ENCODE data around the gene NCSTN. TPM values are rescaled to one million over a fixed set of nuclear protein-coding genes. Genes with fewer than 3 reads are reported as not detected.

Gene NCSTN
- total RNA-seq, 2 experiments from 2014 or later = 54.9 to 56.6 TPM

DNA sequence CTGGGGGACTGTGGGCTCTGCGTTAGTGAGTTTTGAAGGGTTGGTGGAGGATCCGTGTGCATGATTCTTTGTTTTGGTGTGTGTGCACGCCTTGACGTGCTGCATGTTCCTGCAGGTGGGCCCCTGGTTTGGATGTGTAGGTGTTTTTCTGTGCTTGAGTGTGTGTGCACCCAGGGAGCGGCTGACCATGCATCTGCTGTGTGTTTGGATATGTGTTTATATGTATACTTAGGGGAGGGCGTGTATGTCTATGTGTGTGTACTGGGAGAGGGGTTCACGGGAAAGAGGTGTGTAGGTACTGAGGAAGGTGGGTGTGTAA, 58.3 kb downstream of the NCSTN start:
- ChIA-PET POLR2A (no interaction called here), CTCF (no interaction called here)
- peaks cover 17 to 26% of the 10 kb centered on the region in 2 experiments for H3K27me3 ChIP-seq (ENCODE audit: control insufficient read depth in 1 of 2, insufficient read depth in 2 of 2, low read length in 2 of 2)
- intact Hi-C loops (cut with DNase I, micrococcal nuclease) = no loop called here
- ATAC-seq (ENCODE audit: poor library complexity) (no peak), DNase-seq (no peak)
- TF ChIP-seq, protein P1, sequence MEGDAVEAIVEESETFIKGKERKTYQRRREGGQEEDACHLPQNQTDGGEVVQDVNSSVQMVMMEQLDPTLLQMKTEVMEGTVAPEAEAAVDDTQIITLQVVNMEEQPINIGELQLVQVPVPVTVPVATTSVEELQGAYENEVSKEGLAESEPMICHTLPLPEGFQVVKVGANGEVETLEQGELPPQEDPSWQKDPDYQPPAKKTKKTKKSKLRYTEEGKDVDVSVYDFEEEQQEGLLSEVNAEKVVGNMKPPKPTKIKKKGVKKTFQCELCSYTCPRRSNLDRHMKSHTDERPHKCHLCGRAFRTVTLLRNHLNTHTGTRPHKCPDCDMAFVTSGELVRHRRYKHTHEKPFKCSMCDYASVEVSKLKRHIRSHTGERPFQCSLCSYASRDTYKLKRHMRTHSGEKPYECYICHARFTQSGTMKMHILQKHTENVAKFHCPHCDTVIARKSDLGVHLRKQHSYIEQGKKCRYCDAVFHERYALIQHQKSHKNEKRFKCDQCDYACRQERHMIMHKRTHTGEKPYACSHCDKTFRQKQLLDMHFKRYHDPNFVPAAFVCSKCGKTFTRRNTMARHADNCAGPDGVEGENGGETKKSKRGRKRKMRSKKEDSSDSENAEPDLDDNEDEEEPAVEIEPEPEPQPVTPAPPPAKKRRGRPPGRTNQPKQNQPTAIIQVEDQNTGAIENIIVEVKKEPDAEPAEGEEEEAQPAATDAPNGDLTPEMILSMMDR (IDR thresholded peaks at IDR 0.05) = no peak
- H3K4me1 Mint-ChIP-seq (ENCODE audit: low read depth) = peaks cover 9% of the 10 kb centered on the region
- H3K9me3 Mint-ChIP-seq = no peaks in the 10 kb centered on the region
- H3K27ac ChIP-seq (ENCODE audit: low read depth in 1 of 2, low read length in 2 of 2) = no peak overlapping the region
- peak overlapping the region; percentile 71 for H3K4me3 Mint-ChIP-seq
- no peaks in the 10 kb centered on the region for H3K36me3 ChIP-seq (ENCODE audit: insufficient read depth, low read length)
- H3K27ac Mint-ChIP-seq = no peak overlapping the region
- peaks cover 15% of the 10 kb centered on the region for H3K4me1 ChIP-seq (ENCODE audit: insufficient read depth, low read length)
- H3K9me3 ChIP-seq (ENCODE audit: control insufficient read depth in 1 of 2, insufficient read depth in 1 of 2, low read length in 2 of 2) = no peaks in the 10 kb centered on the region
- H3K4me3 ChIP-seq (ENCODE audit: low read length) = no peak overlapping the region
- peaks cover 35% of the 10 kb centered on the region for H3K27me3 Mint-ChIP-seq
- H3K36me3 Mint-ChIP-seq (ENCODE audit: low read depth) = no peaks in the 10 kb centered on the region

DNA sequence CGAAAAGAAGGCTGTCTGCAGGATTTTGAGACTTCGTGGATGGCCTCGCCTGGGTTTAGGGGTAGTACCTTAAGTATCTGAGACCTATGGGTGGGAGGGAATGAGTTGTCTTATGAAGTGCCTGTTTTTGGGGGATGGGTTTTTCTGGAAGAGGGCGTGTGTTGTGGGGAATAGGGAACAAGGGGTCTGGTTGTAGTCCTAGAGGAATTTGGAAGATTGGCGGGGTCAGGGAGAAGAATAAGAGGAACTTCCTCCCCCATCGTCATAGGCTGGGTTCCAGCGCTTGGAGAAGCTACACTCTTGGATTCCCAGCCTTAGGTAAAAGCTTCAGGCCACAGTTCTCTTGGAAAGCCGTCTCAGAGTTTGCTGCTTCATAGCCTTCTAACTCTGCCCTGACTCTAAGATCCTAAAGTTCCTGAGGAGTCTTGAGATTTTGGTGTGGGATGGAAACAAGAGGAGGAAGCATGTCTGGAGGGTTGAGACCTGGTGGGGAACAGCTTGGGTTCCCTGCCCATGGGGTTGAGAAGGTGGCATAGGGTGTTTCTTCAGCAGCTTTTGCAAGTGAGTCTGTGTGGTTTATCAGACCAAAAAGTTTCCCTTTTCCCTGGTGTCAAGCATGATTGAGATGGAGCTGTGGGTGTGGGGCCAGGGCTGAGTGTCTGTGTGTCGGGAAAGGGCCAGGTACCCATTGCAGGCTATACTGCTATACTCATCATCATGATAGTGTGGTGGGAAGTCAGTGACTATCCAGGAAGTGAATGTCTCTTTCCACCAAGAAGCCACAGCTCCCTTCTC, 59.0 kb downstream of the NCSTN start:
- peak overlapping the region; percentile 26 for H3K4me3 Mint-ChIP-seq
- peaks cover 30% of the 10 kb centered on the region for H3K27me3 Mint-ChIP-seq
- H3K4me1 Mint-ChIP-seq (ENCODE audit: low read depth) = peaks cover 9% of the 10 kb centered on the region
- no peaks in the 10 kb centered on the region for H3K36me3 Mint-ChIP-seq (ENCODE audit: low read depth)
- no peaks in the 10 kb centered on the region for H3K9me3 ChIP-seq (ENCODE audit: control insufficient read depth in 1 of 2, insufficient read depth in 1 of 2, low read length in 2 of 2)
- H3K27me3 ChIP-seq (ENCODE audit: control insufficient read depth in 1 of 2, insufficient read depth in 2 of 2, low read length in 2 of 2) = peaks cover 17 to 26% of the 10 kb centered on the region in 2 experiments
- POLR2A ChIA-PET = no interaction called here
- TF ChIP-seq, protein P1 (IDR thresholded peaks at IDR 0.05) = no peak
- H3K9me3 Mint-ChIP-seq = no peaks in the 10 kb centered on the region
- no peak overlapping the region for H3K27ac ChIP-seq (ENCODE audit: low read depth in 1 of 2, low read length in 2 of 2)
- CTCF ChIA-PET = no interaction called here
- H3K27ac Mint-ChIP-seq = no peak overlapping the region
- H3K4me3 ChIP-seq (ENCODE audit: low read length) = no peak overlapping the region
- intact Hi-C loops (cut with DNase I, micrococcal nuclease) = no loop called here
- peaks cover 15% of the 10 kb centered on the region for H3K4me1 ChIP-seq (ENCODE audit: insufficient read depth, low read length)
- H3K36me3 ChIP-seq (ENCODE audit: insufficient read depth, low read length) = no peaks in the 10 kb centered on the region
- no peak for ATAC-seq (ENCODE audit: poor library complexity)
- no peak for DNase-seq

DNA sequence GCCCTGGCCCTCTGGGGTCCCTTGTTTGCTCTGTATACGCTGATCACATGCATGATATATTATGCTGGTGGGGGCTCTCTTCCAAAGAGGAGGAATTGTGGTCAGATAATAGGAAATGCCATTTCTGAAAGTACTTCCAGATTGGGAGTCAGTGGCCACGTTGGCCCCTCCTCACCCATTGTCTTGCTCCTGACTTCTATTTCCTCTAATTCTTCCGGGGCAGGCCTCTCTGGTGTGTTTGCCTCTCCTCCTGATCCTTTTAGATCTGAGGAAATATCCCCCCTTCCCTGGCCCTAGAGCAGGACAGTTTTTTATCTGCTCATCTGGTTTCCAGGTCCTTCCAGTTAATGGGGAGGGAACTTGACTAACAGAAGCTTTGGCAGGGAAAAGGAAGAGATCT, 60.1 kb downstream of the NCSTN start:
- Mint-ChIP-seq H3K9me3 (no peaks in the 10 kb centered on the region), H3K4me3 (no peak overlapping the region)
- CTCF ChIA-PET = no interaction called here

More for the DNA sequence above, 60.1 kb downstream of the NCSTN start:
- Histone ChIP-seq H3K36me3 (ENCODE audit: insufficient read depth, low read length) (no peaks in the 10 kb centered on the region), H3K4me1 (ENCODE audit: insufficient read depth, low read length) (peaks cover 15% of the 10 kb centered on the region), H3K27me3 (ENCODE audit: control insufficient read depth in 1 of 2, insufficient read depth in 2 of 2, low read length in 2 of 2) (peaks cover 17 to 26% of the 10 kb centered on the region in 2 experiments), H3K27ac (ENCODE audit: low read depth in 1 of 2, low read length in 2 of 2) (no peak overlapping the region), H3K4me3 (ENCODE audit: low read length) (no peak overlapping the region), H3K9me3 (ENCODE audit: control insufficient read depth in 1 of 2, insufficient read depth in 1 of 2, low read length in 2 of 2) (no peaks in the 10 kb centered on the region)
- TF ChIP-seq, protein P1 (IDR thresholded peaks at IDR 0.05) = no peak
- POLR2A ChIA-PET = no interaction called here
- Mint-ChIP-seq H3K36me3 (ENCODE audit: low read depth) (no peaks in the 10 kb centered on the region), H3K27ac (no peak overlapping the region), H3K27me3 (peaks cover 30% of the 10 kb centered on the region), H3K4me1 (ENCODE audit: low read depth) (peaks cover 9% of the 10 kb centered on the region)
- DNase-seq (no peak), ATAC-seq (ENCODE audit: poor library complexity) (no peak)
- intact Hi-C loops (cut with DNase I, micrococcal nuclease) = no loop called here

Data from CD4-positive, alpha-beta T cell (primary cell).